Body of pancreas (tissue), 4 donors: ENCODE measurements around the gene CDK5RAP1. TPM values are rescaled to one million over a fixed set of nuclear protein-coding genes. Genes with fewer than 3 reads are reported as not detected.
A peak's percentile ranks its signal among the peaks of the same experiment; 100 is the strongest.

Experiments used
- ATAC-seq: fragments of 150-250 bp; one replicate; pipeline ENCODE4 v1.9.1; 2016
- DNase-seq, 4 donors: peaks; one replicate each; pipeline ENCODE4 v3.0.0-alpha.2; 2019
- H3K27ac ChIP-seq, 4 donors: fragments of 200-600 bp; sonication (generic); 1 replicate in 3 of 4; 2 replicates in 1 of 4; pipeline versions ENCODE4 v1.5.1 to v1.6.1; 2016 to 2019; ENCODE audit warnings: mild to moderate bottlenecking in 1 of 4, mixed read lengths in 1 of 4, moderate library complexity in 1 of 4
- H3K27me3 ChIP-seq, 2 donors: fragments of 200-600 bp; sonication (generic); one replicate each; pipeline ENCODE4 v1.6.0; 2016; ENCODE audit warnings: mild to moderate bottlenecking in 1 of 2
- H3K36me3 ChIP-seq, 2 donors: fragments of 200-600 bp; sonication (generic); replicated peaks in 1 of 2; 2 replicates each; pipeline ENCODE4 v1.5.1; 2016; ENCODE audit warnings: low read depth in 2 of 2; ENCODE audit not compliant: insufficient read depth in 1 of 2
- H3K4me1 ChIP-seq: fragments of 200-600 bp; sonication (generic); one replicate; pipeline ENCODE4 v1.6.0; 2016
- H3K4me3 ChIP-seq, 2 donors: fragments of 200-600 bp; sonication (generic); 1 replicate in 1 of 2; 2 replicates in 1 of 2; pipeline ENCODE4 v1.5.1; 2016 to 2019
- H3K9me3 ChIP-seq, 3 donors: fragments of 200-600 bp; sonication (generic); 1 replicate in 2 of 3; 2 replicates in 1 of 3; pipeline ENCODE4 v1.5.1; 2016
- CTCF ChIP-seq, 7 experiments: fragments of 450-650 bp in 4 of 7; fragments of 200-600 bp in 3 of 7; sonication (generic) in 3 of 7; IDR thresholded peaks; one replicate each; pipeline ENCODE4 v1.5.1; 2016 to 2019; ENCODE audit warnings: antibody characterized with exemption in 7 of 7
- POLR2A ChIP-seq, 3 donors: fragments of 450-650 bp; IDR thresholded peaks; one replicate each; pipeline ENCODE4 v1.6.1; 2016; ENCODE audit warnings: antibody characterized with exemption in 3 of 3, mild to moderate bottlenecking in 2 of 3
- WGBS, 2 donors: methylation state at CpG; one replicate each; pipeline ENCODE4 v1.1.5; 2017; 5-methylcytosine and 5-hydroxymethylcytosine counted together
- intact Hi-C: fragments of 100-400 bp; cut with DNase I; formaldehyde crosslinking; loops from one replicate; pipeline ENCODE4 v1.15.1; 2023
- total RNA-seq, 2 donors: library from RNA; depleted of rRNA; stranded (reverse); fragments of >200 nt; gene quantifications; one replicate each; pipeline ENCODE4 v1.1.0, GENCODE V29; 2016

The CDK5RAP1 gene
- total RNA-seq, 2 donors from 2014 or later: 8.8 to 27.0 TPM

- DNase-seq: peak in 2 of 4 donors; percentile 22 to 28
Observed at GRCh38 chr20:33415948-33416347, 14.6 kb upstream of the CDK5RAP1 start.

DNA sequence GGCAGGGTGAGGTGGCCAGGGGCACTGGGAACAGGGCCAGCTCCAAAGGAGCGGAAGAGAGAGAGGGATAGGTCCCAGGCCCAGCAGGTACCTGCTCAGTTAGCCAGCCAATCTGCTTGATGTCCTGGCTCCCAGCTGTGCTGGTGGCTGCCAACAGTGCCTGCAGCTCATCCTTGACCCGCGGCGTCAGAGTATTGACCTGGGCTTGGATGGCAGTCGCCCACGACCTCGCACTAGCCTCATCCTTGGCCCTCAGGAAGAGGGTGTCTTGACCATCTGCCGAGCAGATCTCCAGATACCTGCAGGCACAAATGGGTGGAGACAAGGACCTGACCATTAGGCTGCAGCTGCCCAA lies 11.1 kb upstream of the CDK5RAP1 start:
- no peak for DNase-seq
- intact Hi-C loops: no loop called here

More at GRCh38 chr20:33415948-33416347, 14.6 kb upstream of the CDK5RAP1 start:
- intact Hi-C loops: no loop called here
- H3K36me3 ChIP-seq: no peaks in the 10 kb centered on the region
- TF ChIP-seq POLR2A (IDR thresholded peaks at IDR 0.05): no peak
- TF ChIP-seq CTCF (IDR thresholded peaks at IDR 0.05): peak in 4 of 7 experiments; percentile 20 to 40 (median 31)
- H3K4me1 ChIP-seq: peaks cover 4% of the 10 kb centered on the region
- H3K4me3 ChIP-seq: no peak overlapping the region
- no peak for ATAC-seq
- H3K27ac ChIP-seq: no peak overlapping the region
- WGBS, 2 donors: 40 to 66% methylated on average over 6 to 8 of the region's 8 CpGs
- no peaks in the 10 kb centered on the region for H3K9me3 ChIP-seq
- H3K27me3 ChIP-seq: no peaks in the 10 kb centered on the region

GRCh38 chr20:33411711-33412483 lies 10.6 kb upstream of the CDK5RAP1 start:
- intact Hi-C loops: no loop called here
- DNase-seq (no peak), ATAC-seq (no peak)
- 92 to 97% methylated on average over 7 of the region's 7 CpGs for WGBS, 2 donors
- H3K4me3 ChIP-seq: no peak overlapping the region
- no peak overlapping the region for H3K27ac ChIP-seq
- H3K9me3 ChIP-seq: no peaks in the 10 kb centered on the region
- H3K4me1 ChIP-seq: no peaks in the 10 kb centered on the region
- H3K36me3 ChIP-seq: no peaks in the 10 kb centered on the region
- no peaks in the 10 kb centered on the region for H3K27me3 ChIP-seq
- TF ChIP-seq POLR2A (IDR thresholded peaks at IDR 0.05) (no peak), CTCF (IDR thresholded peaks at IDR 0.05) (no peak)

More for the DNA sequence above, 11.1 kb upstream of the CDK5RAP1 start:
- 87 to 92% methylated on average over 4 to 8 of the region's 8 CpGs for WGBS, 2 donors
- no peak overlapping the region for H3K27ac ChIP-seq
- H3K27me3 ChIP-seq: no peaks in the 10 kb centered on the region
- no peak for TF ChIP-seq CTCF (IDR thresholded peaks at IDR 0.05)
- no peak for ATAC-seq
- no peak overlapping the region for H3K4me3 ChIP-seq
- H3K9me3 ChIP-seq: no peaks in the 10 kb centered on the region
- no peaks in the 10 kb centered on the region for H3K36me3 ChIP-seq
- no peaks in the 10 kb centered on the region for H3K4me1 ChIP-seq

- Histone ChIP-seq H3K9me3 (no peaks in the 10 kb centered on the region), H3K36me3 (no peaks in the 10 kb centered on the region), H3K27me3 (no peaks in the 10 kb centered on the region), H3K4me1 (no peaks in the 10 kb centered on the region), H3K27ac (no peak overlapping the region), H3K4me3 (no peak overlapping the region)
- WGBS, 2 donors: 85 to 88% methylated on average over 7 of the region's 7 CpGs
- ATAC-seq: no peak
- no peak for DNase-seq
- TF ChIP-seq CTCF (IDR thresholded peaks at IDR 0.05) (no peak), POLR2A (IDR thresholded peaks at IDR 0.05) (no peak)
- intact Hi-C loops: no loop called here
Observed at GRCh38 chr20:33411242-33411641, 9.9 kb upstream of the CDK5RAP1 start.
